Measurements from ENCODE around the gene STXBP6. TPM values are rescaled to one million over a fixed set of nuclear protein-coding genes. Genes with fewer than 3 reads are reported as not detected.

STXBP6 gene
- total and polyA plus RNA-seq, 2 of the 13 experiments (the other 11 are each of a cell fraction or from before 2014, with no cell fraction given): 35.3 to 42.8 TPM

DNA sequence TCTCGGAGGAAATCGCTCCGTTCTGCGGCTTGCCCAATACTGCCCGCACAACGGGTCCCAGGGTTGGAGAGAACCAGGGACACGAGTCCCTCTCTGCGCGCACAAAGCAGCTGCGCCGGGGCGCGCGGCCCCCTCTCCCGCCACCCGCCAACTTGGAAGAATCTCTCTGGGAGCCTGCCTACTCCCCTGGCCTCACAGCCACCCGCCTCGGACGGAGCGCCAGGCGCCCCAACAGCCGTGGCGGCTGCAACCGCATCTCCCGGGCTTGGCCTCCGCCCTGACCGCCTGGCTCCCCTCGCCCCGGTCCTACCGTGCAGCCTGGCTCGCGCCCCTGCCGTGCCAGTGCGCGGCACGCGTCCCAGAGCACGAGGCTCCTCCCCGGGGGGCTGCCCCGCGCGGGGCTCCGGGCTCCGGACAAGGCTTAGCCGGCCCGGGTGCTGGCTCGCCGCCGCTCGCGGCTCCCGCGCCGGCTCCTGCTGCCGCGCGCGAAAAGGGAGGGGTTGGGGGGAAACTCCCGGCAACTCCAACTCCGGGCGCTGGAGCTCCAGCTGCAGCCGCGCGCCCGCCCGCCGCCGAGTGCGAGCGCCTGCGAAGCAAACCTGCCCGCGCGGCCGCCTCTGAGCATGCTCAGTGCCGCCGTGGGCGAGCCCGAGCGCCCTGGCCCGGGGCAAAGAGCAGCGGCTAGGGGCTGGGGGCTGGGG lies at the start of gene STXBP6 (continued):
- TF ChIP-seq, protein P1, sequence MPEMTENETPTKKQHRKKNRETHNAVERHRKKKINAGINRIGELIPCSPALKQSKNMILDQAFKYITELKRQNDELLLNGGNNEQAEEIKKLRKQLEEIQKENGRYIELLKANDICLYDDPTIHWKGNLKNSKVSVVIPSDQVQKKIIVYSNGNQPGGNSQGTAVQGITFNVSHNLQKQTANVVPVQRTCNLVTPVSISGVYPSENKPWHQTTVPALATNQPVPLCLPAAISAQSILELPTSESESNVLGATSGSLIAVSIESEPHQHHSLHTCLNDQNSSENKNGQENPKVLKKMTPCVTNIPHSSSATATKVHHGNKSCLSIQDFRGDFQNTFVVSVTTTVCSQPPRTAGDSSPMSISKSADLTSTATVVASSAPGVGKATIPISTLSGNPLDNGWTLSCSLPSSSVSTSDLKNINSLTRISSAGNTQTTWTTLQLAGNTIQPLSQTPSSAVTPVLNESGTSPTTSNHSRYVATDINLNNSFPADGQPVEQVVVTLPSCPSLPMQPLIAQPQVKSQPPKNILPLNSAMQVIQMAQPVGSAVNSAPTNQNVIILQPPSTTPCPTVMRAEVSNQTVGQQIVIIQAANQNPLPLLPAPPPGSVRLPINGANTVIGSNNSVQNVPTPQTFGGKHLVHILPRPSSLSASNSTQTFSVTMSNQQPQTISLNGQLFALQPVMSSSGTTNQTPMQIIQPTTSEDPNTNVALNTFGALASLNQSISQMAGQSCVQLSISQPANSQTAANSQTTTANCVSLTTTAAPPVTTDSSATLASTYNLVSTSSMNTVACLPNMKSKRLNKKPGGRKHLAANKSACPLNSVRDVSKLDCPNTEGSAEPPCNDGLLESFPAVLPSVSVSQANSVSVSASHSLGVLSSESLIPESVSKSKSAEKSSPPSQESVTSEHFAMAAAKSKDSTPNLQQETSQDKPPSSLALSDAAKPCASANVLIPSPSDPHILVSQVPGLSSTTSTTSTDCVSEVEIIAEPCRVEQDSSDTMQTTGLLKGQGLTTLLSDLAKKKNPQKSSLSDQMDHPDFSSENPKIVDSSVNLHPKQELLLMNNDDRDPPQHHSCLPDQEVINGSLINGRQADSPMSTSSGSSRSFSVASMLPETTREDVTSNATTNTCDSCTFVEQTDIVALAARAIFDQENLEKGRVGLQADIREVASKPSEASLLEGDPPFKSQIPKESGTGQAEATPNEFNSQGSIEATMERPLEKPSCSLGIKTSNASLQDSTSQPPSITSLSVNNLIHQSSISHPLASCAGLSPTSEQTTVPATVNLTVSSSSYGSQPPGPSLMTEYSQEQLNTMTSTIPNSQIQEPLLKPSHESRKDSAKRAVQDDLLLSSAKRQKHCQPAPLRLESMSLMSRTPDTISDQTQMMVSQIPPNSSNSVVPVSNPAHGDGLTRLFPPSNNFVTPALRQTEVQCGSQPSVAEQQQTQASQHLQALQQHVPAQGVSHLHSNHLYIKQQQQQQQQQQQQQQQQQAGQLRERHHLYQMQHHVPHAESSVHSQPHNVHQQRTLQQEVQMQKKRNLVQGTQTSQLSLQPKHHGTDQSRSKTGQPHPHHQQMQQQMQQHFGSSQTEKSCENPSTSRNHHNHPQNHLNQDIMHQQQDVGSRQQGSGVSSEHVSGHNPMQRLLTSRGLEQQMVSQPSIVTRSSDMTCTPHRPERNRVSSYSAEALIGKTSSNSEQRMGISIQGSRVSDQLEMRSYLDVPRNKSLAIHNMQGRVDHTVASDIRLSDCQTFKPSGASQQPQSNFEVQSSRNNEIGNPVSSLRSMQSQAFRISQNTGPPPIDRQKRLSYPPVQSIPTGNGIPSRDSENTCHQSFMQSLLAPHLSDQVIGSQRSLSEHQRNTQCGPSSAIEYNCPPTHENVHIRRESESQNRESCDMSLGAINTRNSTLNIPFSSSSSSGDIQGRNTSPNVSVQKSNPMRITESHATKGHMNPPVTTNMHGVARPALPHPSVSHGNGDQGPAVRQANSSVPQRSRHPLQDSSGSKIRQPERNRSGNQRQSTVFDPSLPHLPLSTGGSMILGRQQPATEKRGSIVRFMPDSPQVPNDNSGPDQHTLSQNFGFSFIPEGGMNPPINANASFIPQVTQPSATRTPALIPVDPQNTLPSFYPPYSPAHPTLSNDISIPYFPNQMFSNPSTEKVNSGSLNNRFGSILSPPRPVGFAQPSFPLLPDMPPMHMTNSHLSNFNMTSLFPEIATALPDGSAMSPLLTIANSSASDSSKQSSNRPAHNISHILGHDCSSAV (CRISPR knock-in tag; IDR thresholded peaks at IDR 0.05; ENCODE audit: borderline replicate concordance): no peak
- TF ChIP-seq, protein P2, sequence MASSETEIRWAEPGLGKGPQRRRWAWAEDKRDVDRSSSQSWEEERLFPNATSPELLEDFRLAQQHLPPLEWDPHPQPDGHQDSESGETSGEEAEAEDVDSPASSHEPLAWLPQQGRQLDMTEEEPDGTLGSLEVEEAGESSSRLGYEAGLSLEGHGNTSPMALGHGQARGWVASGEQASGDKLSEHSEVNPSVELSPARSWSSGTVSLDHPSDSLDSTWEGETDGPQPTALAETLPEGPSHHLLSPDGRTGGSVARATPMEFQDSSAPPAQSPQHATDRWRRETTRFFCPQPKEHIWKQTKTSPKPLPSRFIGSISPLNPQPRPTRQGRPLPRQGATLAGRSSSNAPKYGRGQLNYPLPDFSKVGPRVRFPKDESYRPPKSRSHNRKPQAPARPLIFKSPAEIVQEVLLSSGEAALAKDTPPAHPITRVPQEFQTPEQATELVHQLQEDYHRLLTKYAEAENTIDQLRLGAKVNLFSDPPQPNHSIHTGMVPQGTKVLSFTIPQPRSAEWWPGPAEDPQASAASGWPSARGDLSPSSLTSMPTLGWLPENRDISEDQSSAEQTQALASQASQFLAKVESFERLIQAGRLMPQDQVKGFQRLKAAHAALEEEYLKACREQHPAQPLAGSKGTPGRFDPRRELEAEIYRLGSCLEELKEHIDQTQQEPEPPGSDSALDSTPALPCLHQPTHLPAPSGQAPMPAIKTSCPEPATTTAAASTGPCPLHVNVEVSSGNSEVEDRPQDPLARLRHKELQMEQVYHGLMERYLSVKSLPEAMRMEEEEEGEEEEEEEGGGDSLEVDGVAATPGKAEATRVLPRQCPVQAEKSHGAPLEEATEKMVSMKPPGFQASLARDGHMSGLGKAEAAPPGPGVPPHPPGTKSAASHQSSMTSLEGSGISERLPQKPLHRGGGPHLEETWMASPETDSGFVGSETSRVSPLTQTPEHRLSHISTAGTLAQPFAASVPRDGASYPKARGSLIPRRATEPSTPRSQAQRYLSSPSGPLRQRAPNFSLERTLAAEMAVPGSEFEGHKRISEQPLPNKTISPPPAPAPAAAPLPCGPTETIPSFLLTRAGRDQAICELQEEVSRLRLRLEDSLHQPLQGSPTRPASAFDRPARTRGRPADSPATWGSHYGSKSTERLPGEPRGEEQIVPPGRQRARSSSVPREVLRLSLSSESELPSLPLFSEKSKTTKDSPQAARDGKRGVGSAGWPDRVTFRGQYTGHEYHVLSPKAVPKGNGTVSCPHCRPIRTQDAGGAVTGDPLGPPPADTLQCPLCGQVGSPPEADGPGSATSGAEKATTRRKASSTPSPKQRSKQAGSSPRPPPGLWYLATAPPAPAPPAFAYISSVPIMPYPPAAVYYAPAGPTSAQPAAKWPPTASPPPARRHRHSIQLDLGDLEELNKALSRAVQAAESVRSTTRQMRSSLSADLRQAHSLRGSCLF (CRISPR knock-in tag; IDR thresholded peaks at IDR 0.05; ENCODE audit: borderline replicate concordance): no peak
- TF ChIP-seq, protein P3, sequence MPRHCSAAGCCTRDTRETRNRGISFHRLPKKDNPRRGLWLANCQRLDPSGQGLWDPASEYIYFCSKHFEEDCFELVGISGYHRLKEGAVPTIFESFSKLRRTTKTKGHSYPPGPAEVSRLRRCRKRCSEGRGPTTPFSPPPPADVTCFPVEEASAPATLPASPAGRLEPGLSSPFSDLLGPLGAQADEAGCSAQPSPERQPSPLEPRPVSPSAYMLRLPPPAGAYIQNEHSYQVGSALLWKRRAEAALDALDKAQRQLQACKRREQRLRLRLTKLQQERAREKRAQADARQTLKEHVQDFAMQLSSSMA (CRISPR knock-in tag; IDR thresholded peaks at IDR 0.05): peak; percentile 79; the same call in 1 of the 2 replicates
- TF ChIP-seq, protein P4, sequence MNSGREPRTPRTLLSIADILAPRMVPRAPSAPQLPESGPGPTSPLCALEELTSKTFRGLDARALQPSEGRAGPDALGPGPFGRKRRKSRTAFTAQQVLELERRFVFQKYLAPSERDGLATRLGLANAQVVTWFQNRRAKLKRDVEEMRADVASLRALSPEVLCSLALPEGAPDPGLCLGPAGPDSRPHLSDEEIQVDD (CRISPR knock-in tag; IDR thresholded peaks at IDR 0.05; ENCODE audit: borderline replicate concordance): peak; percentile 99
- TF ChIP-seq HNF1B (CRISPR knock-in tag; IDR thresholded peaks at IDR 0.05) (no peak), ZNF790 (CRISPR knock-in tag; IDR thresholded peaks at IDR 0.05; ENCODE audit: borderline replicate concordance) (no peak; the same call in 1 of the 2 replicates), ZNF121 (CRISPR knock-in tag; IDR thresholded peaks at IDR 0.05) (peak; percentile 55; the same call in 1 of the 2 replicates), NFKBIZ (CRISPR knock-in tag; IDR thresholded peaks at IDR 0.05) (no peak), SKI (IDR thresholded peaks at IDR 0.05; ENCODE audit: partially characterized antibody) (no peak)
- TF ChIP-seq, protein P5, sequence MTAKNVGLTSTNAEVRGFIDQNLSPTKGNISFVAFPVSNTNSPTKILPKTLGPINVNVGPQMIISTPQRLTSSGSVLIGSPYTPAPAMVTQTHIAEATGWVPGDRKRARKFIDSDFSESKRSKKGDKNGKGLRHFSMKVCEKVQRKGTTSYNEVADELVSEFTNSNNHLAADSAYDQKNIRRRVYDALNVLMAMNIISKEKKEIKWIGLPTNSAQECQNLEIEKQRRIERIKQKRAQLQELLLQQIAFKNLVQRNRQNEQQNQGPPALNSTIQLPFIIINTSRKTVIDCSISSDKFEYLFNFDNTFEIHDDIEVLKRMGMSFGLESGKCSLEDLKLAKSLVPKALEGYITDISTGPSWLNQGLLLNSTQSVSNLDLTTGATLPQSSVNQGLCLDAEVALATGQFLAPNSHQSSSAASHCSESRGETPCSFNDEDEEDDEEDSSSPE (CRISPR knock-in tag; IDR thresholded peaks at IDR 0.05): peak; percentile 90

All from HepG2 (cell line).